Measurements from ENCODE around the gene NHEJ1. TPM values are rescaled to one million over a fixed set of nuclear protein-coding genes. Genes with fewer than 3 reads are reported as not detected.

Gene NHEJ1, protein sequence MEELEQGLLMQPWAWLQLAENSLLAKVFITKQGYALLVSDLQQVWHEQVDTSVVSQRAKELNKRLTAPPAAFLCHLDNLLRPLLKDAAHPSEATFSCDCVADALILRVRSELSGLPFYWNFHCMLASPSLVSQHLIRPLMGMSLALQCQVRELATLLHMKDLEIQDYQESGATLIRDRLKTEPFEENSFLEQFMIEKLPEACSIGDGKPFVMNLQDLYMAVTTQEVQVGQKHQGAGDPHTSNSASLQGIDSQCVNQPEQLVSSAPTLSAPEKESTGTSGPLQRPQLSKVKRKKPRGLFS
- 21.7 and 23.0 TPM in 2 replicates for total RNA-seq

DNA sequence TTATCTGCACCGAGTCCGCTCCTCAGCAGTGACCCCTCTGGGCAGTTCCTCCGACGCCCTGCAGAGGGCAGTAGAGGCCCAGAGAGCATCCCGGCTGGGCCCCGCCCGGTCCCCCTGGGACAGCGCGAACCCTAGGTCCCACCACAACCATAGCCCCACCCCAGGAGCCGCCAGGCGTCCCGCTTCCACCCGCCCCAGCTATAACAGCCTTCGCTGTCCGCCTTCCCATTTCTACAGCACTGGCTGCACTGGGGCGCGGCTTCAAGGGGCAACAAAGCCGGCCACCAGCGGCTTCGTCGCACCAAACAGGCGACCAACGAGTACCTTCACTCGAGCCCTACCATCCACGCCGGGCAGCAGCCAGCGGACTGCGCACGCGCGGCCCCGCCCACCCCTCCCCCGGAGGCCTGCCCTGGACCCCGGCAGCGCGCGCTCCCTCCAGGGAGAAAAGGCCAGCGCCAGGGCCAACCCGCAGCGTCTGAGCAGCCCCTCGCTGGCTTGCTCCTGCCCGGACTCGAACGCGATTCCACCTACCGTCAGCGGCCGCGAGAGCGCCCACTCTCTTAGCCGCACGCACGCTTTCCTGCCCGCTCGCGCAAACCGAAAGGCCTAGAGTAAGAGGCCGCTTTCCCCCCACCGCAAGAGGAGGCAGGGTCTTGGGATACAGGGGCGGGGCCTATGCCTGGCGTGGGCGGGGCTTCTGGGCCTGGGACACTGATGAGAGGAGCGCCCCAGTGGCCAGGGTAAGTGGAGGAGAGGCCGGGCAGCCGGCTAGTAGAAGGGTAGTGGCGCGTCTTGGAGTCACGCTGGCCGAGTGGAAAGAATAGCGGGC, at the start of gene NHEJ1:
Gene NHEJ1 (minus strand): TSS at position 630 of the 832 bp plus-strand sequence. CDS start 2,453 bp downstream, outside the sequence.
- Histone ChIP-seq H3K27ac (ENCODE audit: low read depth, low read length) (peak within 1 kb of the TSS; percentile 69), H4K20me1 (ENCODE audit: insufficient read depth, low read length) (peaks cover 3% of the 10 kb centered on the region), H3K36me3 (ENCODE audit: insufficient read depth, low read length) (no peaks in the 10 kb centered on the region), H3K4me1 (ENCODE audit: insufficient read depth, low read length) (peaks cover 24% of the 10 kb centered on the region), H3K79me2 (ENCODE audit: insufficient read depth, low read length) (no peaks in the 10 kb centered on the region), H3K9me3 (ENCODE audit: low read depth, low read length) (no peaks in the 10 kb centered on the region), H2AFZ (ENCODE audit: low read length) (peak within 1 kb of the TSS; percentile 96), H3K4me2 (ENCODE audit: insufficient read depth, low read length) (peak within 1 kb of the TSS; percentile 89), H3K4me3 (ENCODE audit: insufficient read depth, low read length) (peak within 1 kb of the TSS; percentile 87), H3K27me3 (ENCODE audit: insufficient read depth, low read length) (no peaks in the 10 kb centered on the region)
- TF ChIP-seq, protein P1, sequence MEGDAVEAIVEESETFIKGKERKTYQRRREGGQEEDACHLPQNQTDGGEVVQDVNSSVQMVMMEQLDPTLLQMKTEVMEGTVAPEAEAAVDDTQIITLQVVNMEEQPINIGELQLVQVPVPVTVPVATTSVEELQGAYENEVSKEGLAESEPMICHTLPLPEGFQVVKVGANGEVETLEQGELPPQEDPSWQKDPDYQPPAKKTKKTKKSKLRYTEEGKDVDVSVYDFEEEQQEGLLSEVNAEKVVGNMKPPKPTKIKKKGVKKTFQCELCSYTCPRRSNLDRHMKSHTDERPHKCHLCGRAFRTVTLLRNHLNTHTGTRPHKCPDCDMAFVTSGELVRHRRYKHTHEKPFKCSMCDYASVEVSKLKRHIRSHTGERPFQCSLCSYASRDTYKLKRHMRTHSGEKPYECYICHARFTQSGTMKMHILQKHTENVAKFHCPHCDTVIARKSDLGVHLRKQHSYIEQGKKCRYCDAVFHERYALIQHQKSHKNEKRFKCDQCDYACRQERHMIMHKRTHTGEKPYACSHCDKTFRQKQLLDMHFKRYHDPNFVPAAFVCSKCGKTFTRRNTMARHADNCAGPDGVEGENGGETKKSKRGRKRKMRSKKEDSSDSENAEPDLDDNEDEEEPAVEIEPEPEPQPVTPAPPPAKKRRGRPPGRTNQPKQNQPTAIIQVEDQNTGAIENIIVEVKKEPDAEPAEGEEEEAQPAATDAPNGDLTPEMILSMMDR (IDR thresholded peaks at IDR 0.05; ENCODE audit: extremely low read depth, low read depth, low read length): peak; percentile 93
- peak; percentile 98 for DNase-seq (ENCODE audit: insufficient read length, low spot score, missing footprints)

DNA sequence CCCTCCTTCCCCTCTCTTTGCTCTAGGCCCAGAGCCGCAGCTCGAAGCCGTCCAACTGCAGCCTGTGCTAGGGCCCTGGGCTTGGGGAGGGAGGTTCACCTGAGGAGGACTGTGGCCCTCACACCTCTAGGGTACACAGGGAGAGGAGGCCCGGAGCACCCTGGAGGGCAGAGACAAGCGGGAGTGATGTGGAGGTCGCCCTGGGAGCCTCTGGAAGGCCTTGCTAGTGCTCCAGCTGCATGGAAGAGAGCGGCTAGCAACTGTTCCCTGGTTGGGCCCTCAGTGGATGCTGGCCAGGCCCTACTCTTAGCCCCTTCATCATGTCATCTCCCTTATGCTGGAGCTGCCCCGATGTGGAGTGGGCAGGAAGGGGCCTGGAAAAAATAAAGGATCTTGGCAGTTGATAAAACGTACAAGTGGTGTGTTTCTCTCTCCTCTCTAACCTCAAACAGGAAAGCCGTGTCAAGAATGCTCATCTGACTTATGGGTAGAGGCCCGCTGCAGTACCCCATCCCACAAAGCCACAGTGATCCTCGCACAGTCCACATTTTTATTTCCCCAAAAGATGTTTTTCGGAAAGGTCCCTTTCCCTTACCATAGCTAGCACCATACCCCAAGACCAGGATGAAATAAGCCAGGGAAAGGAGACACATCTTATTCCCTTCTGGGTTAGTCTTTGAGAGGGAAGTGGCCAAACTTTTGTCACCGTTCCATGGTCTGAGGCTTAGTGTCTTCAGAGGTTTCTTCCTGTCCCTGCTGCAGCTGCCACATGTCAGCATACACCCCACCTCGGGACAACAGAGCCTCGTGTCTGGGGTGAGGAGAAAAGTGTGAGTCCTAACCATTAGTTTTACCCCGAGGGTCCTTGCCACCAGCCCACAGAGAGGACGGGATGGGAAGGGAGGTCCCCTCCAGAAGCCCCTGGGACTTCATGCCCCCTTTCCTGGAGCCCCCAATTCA, 48.9 kb upstream of the NHEJ1 start:
- DNase-seq (ENCODE audit: insufficient read length, low spot score, missing footprints): peak; percentile 36
- H3K4me2 ChIP-seq (ENCODE audit: insufficient read depth, low read length): no peak overlapping the region
- peaks cover 51% of the 10 kb centered on the region for H3K36me3 ChIP-seq (ENCODE audit: insufficient read depth, low read length)
- H3K27ac ChIP-seq (ENCODE audit: low read depth, low read length): no peak overlapping the region
- peaks cover 3% of the 10 kb centered on the region for H3K79me2 ChIP-seq (ENCODE audit: insufficient read depth, low read length)
- H3K4me3 ChIP-seq (ENCODE audit: insufficient read depth, low read length): no peak overlapping the region
- no peak overlapping the region for H2AFZ ChIP-seq (ENCODE audit: low read length)
- H4K20me1 ChIP-seq (ENCODE audit: insufficient read depth, low read length): no peaks in the 10 kb centered on the region
- H3K9me3 ChIP-seq (ENCODE audit: low read depth, low read length): no peaks in the 10 kb centered on the region
- no peaks in the 10 kb centered on the region for H3K27me3 ChIP-seq (ENCODE audit: insufficient read depth, low read length)
- peaks cover 18% of the 10 kb centered on the region for H3K4me1 ChIP-seq (ENCODE audit: insufficient read depth, low read length)
- TF ChIP-seq, protein P1 (IDR thresholded peaks at IDR 0.05; ENCODE audit: extremely low read depth, low read depth, low read length): no peak

DNA sequence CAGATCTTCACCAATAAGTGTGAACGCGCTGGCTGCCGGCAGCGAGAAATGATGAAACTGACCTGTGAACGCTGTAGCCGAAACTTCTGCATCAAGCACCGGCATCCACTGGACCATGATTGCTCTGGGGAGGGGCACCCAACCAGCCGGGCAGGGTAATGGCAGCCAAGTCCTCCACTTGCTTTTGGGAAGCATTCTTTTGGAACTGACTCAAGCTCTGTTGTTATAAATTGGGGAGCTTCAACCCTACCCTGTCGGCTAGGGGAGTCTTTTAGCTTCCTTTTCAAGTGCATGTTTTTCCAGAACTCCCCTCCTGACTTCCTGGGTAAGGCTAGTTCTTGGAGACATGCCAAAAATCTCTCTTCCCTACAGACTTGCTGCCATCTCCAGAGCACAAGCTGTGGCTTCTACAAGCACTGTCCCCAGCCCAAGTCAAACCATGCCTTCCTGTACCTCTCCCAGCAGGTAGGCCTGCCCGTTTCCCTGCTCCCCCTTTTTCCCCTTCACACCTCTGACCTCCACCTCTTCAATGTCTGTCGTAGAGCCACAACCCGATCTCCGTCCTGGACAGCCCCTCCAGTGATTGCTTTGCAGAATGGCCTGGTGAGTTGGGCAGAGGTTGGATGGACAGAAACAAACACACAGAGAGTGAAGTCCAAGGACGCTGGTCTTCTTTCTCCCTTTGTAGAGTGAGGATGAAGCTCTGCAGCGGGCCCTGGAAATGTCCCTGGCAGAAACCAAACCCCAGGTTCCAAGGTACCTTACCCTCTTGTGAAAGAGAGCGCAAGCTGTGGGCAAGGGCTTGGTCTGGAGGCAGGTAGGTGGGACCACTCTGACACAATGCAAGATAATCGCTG, 47.5 kb upstream of the NHEJ1 start:
- Histone ChIP-seq H3K27me3 (ENCODE audit: insufficient read depth, low read length) (no peaks in the 10 kb centered on the region), H3K4me2 (ENCODE audit: insufficient read depth, low read length) (peak overlapping the region; percentile 100), H3K36me3 (ENCODE audit: insufficient read depth, low read length) (peaks cover 41% of the 10 kb centered on the region), H3K27ac (ENCODE audit: low read depth, low read length) (peak overlapping the region; percentile 36), H3K9me3 (ENCODE audit: low read depth, low read length) (no peaks in the 10 kb centered on the region), H3K79me2 (ENCODE audit: insufficient read depth, low read length) (peaks cover 3% of the 10 kb centered on the region), H4K20me1 (ENCODE audit: insufficient read depth, low read length) (no peaks in the 10 kb centered on the region), H2AFZ (ENCODE audit: low read length) (no peak overlapping the region), H3K4me1 (ENCODE audit: insufficient read depth, low read length) (peaks cover 18% of the 10 kb centered on the region), H3K4me3 (ENCODE audit: insufficient read depth, low read length) (peak overlapping the region; percentile 80)
- TF ChIP-seq, protein P1 (IDR thresholded peaks at IDR 0.05; ENCODE audit: extremely low read depth, low read depth, low read length): no peak
- peak; percentile 93 for DNase-seq (ENCODE audit: insufficient read length, low spot score, missing footprints)

Measured in osteoblast (primary cell).